C4-2B (cell line): ENCODE data around the gene FANCG.

Experiments used
- ZFX ChIP-seq: fragments of 450-650 bp; IDR thresholded peaks from 2 replicates; pipeline ENCODE4 v1.6.1; 2017
- TF ChIP-seq, protein P1 (sequence below): fragments of 450-650 bp; conservative IDR thresholded peaks from 2 replicates; pipeline ENCODE4 v1.5.1; 2017; ENCODE audit warnings: mild to moderate bottlenecking

DNA sequence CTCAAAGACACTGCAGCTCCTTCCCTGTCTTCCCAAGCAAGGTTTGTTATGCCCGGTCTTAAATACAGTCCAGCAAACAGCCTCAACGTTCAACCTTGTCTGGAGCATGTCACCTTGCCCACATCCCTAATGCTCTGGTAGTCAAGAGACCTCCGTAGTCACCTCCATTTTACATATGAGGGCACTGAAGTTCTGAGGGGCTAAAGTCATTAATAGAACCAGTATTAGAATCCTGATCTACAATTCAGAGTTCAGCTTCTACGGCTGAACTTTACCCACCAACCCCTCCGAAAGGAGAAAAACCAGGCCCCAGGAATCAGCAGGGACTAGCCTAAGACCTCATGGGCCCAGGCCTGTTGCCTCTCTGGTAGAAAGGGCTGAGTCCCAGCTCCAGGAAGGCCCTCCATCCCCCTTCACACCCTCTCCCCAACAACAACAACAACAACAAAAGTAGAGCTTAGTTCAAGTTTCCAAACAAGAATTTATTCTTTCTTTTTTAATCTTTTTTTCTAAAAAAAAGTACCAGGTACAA, 24.0 kb upstream of the FANCG start:
- TF ChIP-seq, protein P1, sequence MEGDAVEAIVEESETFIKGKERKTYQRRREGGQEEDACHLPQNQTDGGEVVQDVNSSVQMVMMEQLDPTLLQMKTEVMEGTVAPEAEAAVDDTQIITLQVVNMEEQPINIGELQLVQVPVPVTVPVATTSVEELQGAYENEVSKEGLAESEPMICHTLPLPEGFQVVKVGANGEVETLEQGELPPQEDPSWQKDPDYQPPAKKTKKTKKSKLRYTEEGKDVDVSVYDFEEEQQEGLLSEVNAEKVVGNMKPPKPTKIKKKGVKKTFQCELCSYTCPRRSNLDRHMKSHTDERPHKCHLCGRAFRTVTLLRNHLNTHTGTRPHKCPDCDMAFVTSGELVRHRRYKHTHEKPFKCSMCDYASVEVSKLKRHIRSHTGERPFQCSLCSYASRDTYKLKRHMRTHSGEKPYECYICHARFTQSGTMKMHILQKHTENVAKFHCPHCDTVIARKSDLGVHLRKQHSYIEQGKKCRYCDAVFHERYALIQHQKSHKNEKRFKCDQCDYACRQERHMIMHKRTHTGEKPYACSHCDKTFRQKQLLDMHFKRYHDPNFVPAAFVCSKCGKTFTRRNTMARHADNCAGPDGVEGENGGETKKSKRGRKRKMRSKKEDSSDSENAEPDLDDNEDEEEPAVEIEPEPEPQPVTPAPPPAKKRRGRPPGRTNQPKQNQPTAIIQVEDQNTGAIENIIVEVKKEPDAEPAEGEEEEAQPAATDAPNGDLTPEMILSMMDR, result no peak
- no peak for TF ChIP-seq ZFX
